Upper lobe of right lung (tissue), 1 donor: ENCODE results near the gene TMEM80. TPM values are rescaled to one million over a fixed set of nuclear protein-coding genes. Genes with fewer than 3 reads are reported as not detected.
"Not testable (repeated sequence)": the region's sequence is repeated elsewhere in the genome, so short reads cannot be mapped to it uniquely, and the experiment has no call there.

Experiments
- ATAC-seq: fragments of 200-7000 bp; cut with Tn5 transposase; one replicate; pipeline ENCODE4 v1.9.1; 2020; ENCODE audit warnings: mild to moderate bottlenecking, moderate library complexity
- DNase-seq: peaks from one replicate; pipeline ENCODE4 v3.0.0-alpha.2; 2020
- H3K27ac ChIP-seq: fragments of 200-600 bp; one replicate; pipeline ENCODE4 v1.8.0; 2022
- H3K27me3 ChIP-seq: fragments of 200-600 bp; one replicate; pipeline ENCODE4 v1.8.0; 2022; ENCODE audit warnings: mild to moderate bottlenecking
- H3K36me3 ChIP-seq: fragments of 200-600 bp; one replicate; pipeline ENCODE4 v1.8.0; 2022
- H3K4me1 ChIP-seq: fragments of 200-600 bp; one replicate; pipeline ENCODE4 v1.8.0; 2022
- H3K4me3 ChIP-seq: fragments of 200-600 bp; one replicate; pipeline ENCODE4 v1.8.0; 2022; ENCODE audit warnings: mild to moderate bottlenecking
- H3K9me3 ChIP-seq: fragments of 200-600 bp; one replicate; pipeline ENCODE4 v1.8.0; 2022
- CTCF ChIP-seq: fragments of 200-600 bp; IDR thresholded peaks from one replicate; pipeline ENCODE4 v1.8.0; 2022; ENCODE audit warnings: antibody characterized with exemption
- intact Hi-C: fragments of 100-400 bp; cut with DNase I; formaldehyde crosslinking; loops from one replicate; pipeline ENCODE4 v1.11.0; 2022
- total RNA-seq: library from RNA; stranded (reverse); fragmentation: NEBNext Ultra II Directional; extraction: Animal tissue kit (Norgen Biotek cat#: 25700); gene quantifications from one replicate; pipeline ENCODE4 v1.2.1, GENCODE V29; 2021
- donor health status: DM: no; HTN: yes; CAD: no; lungs with severe emphysema.

Gene TMEM80
- total RNA-seq, 1 donor from 2014 or later, result 33.2 TPM

GRCh38 chr11:680970-681369 lies 14.6 kb upstream of the TMEM80 start:
- Histone ChIP-seq H3K27ac (no peak overlapping the region), H3K9me3 (no peaks in the 10 kb centered on the region), H3K4me1 (no peaks in the 10 kb centered on the region), H3K36me3 (peaks cover 68% of the 10 kb centered on the region), H3K27me3 (no peaks in the 10 kb centered on the region), H3K4me3 (no peak overlapping the region)
- no peak for TF ChIP-seq CTCF
- intact Hi-C loops, result no loop called here
- no peak for ATAC-seq
- DNase-seq, result no peak

GRCh38 chr11:686451-687243 lies 9.0 kb upstream of the TMEM80 start:
- DNase-seq, result no peak
- Histone ChIP-seq H3K9me3 (no peaks in the 10 kb centered on the region), H3K27ac (no peak overlapping the region), H3K4me3 (no peak overlapping the region), H3K27me3 (no peaks in the 10 kb centered on the region), H3K36me3 (peaks cover 75% of the 10 kb centered on the region), H3K4me1 (no peaks in the 10 kb centered on the region)
- intact Hi-C loops, result no loop called here
- TF ChIP-seq CTCF, result no peak
- no peak for ATAC-seq

DNA sequence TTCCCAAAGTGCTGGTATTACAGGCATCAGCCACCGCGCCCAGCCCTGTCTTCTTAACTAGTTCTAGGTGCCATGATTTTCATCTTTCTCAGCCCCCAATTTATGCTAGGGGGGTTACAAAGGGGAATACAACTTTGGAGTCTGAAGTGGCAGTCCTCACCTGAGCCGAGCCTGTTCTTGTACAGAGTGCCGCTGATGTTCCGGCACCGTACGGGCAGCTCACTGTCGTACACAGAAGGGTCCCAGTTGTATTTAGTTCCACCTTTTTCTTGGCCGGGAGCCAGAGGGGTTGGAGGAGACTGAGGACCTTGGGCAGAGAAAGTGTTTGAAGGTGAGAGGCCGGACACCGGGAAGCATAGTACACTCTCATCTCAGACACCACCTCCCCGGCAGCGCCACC lies 7.9 kb upstream of the TMEM80 start:
- TF ChIP-seq CTCF, result no peak
- peaks cover under 1% of the 10 kb centered on the region for H3K4me1 ChIP-seq
- no peak overlapping the region for H3K4me3 ChIP-seq
- no peaks in the 10 kb centered on the region for H3K27me3 ChIP-seq
- no peak for DNase-seq
- intact Hi-C loops, result no loop called here
- ATAC-seq, result no peak
- peaks cover 71% of the 10 kb centered on the region for H3K36me3 ChIP-seq
- H3K9me3 ChIP-seq, result no peaks in the 10 kb centered on the region
- H3K27ac ChIP-seq, result no peak overlapping the region

DNA sequence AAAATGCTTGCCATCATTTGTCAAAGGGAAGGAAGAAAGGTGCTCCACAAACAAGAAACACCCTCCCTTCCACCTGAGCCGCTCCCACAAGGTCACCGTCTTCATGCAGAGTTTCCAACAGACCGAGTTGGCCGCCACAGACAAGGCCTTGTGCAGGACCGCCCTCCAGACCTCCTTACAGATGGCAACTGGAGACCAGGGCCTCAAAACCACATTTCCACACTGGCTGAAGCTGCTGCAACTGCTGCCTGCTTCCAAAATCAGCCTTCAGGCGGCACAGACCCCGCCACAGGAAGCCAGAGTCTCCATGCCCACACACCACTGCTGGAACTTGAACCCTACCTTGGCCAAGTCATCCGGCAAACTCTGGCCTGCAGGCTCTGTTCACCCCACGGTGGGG lies 6.9 kb upstream of the TMEM80 start:
- DNase-seq (no peak), ATAC-seq (no peak)
- H3K27ac ChIP-seq, result no peak overlapping the region
- H3K36me3 ChIP-seq, result peaks cover 64% of the 10 kb centered on the region
- H3K4me1 ChIP-seq, result peaks cover 10% of the 10 kb centered on the region
- no peak overlapping the region for H3K4me3 ChIP-seq
- TF ChIP-seq CTCF, result no peak
- intact Hi-C loops, result no loop called here
- no peaks in the 10 kb centered on the region for H3K9me3 ChIP-seq
- H3K27me3 ChIP-seq, result no peaks in the 10 kb centered on the region

DNA sequence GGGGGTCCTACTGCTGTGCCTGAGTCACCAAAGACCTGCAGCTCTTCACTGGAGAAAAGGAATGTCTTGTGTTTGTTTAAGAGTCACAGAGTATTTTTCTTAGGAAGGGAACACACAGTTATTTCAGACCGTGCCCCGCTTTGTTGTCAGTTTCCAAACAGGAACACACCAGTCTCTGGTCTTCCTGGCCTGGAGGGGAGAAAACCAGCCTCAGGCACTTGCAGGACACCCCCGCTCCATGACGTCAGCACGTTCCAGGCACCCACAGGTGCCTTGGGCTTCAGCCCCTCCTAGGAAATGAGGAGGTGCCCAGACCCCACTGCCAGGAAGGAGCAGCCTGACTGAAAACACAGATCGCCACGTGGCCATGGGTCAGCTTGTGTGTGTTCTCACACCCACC lies 6.0 kb upstream of the TMEM80 start:
- no peak for DNase-seq
- H3K27me3 ChIP-seq, result no peaks in the 10 kb centered on the region
- H3K36me3 ChIP-seq, result peaks cover 55% of the 10 kb centered on the region
- no peak for TF ChIP-seq CTCF
- peaks cover 13% of the 10 kb centered on the region for H3K4me1 ChIP-seq
- H3K27ac ChIP-seq, result no peak overlapping the region
- peak; percentile 33 for ATAC-seq
- H3K9me3 ChIP-seq, result no peaks in the 10 kb centered on the region
- intact Hi-C loops, result no loop called here
- no peak overlapping the region for H3K4me3 ChIP-seq

DNA sequence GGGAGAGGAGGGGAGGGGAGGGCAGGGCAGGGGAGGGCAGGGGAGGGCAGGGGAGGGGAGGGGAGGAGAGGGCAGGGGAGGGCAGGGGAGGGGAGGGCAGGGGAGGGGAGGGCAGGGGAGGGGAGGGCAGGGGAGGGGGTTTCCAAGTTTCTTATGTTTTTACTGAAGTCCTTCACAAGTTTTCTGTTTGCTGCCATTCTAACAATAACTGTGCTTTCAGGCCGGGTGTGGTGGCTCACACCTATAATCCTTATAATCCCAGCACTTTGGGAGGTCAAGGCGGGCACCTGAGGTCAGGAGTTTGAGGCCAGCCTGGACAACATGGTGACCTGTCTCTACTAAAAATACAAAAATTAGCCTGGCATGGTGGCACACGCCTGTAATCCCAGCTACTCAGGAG lies 5.4 kb upstream of the TMEM80 start:
- H3K4me3 ChIP-seq, H3K9me3 ChIP-seq, H3K27me3 ChIP-seq, ATAC-seq, DNase-seq, H3K27ac ChIP-seq, intact Hi-C loops: not testable (repeated sequence)
- Histone ChIP-seq H3K36me3 (peaks cover 49% of the 10 kb centered on the region), H3K4me1 (peaks cover 13% of the 10 kb centered on the region)
